Ovary (tissue), 3 donors: ENCODE data around the gene INF2.

Source experiments
- EP300 ChIP-seq: sonication (generic); formaldehyde crosslinking; IDR thresholded peaks from one replicate; pipeline ENCODE4 v1.6.1; 2017; ENCODE audit warnings: antibody characterized with exemption
- POLR2A ChIP-seq: fragments of 450-650 bp; IDR thresholded peaks from one replicate; pipeline ENCODE4 v1.6.1; 2017; ENCODE audit warnings: antibody characterized with exemption, mild to moderate bottlenecking, moderate library complexity
- TF ChIP-seq, protein P1 (sequence below), 3 donors: fragments of 450-650 bp in 2 of 3; fragments of 200-600 bp in 1 of 3; IDR thresholded peaks; one replicate each; pipeline versions ENCODE4 v1.5.1 to v1.8.0; 2016 to 2022; ENCODE audit warnings: antibody characterized with exemption in 3 of 3, mild to moderate bottlenecking in 1 of 3
- donor health status: DM: no; HTN: no; CAD: no.

DNA sequence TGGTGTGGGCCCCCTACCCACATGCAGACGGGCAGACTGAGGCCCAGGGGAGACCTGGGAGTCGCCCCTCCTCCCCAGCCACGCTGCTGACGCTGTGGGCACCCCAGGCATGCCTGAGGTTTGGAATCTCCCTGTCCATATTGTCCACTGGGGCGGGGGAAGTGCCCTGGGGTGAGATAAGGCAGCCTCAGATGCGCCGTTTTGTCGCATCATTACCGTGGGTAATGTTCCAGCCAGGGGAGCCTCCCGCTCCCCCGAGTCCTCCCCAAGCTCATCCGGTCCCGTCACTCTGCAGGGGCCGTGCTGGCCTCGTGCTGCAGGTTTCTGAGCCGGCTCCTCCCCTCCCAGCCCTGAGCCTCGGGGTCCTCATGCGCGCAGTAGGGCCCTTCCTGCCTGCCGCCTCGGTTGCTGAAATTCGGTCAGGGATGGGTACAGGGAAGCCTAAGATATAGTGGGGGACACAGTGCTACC, 11.4 kb downstream of the INF2 start:
- TF ChIP-seq POLR2A (no peak), EP300 (no peak)
- TF ChIP-seq, protein P1, sequence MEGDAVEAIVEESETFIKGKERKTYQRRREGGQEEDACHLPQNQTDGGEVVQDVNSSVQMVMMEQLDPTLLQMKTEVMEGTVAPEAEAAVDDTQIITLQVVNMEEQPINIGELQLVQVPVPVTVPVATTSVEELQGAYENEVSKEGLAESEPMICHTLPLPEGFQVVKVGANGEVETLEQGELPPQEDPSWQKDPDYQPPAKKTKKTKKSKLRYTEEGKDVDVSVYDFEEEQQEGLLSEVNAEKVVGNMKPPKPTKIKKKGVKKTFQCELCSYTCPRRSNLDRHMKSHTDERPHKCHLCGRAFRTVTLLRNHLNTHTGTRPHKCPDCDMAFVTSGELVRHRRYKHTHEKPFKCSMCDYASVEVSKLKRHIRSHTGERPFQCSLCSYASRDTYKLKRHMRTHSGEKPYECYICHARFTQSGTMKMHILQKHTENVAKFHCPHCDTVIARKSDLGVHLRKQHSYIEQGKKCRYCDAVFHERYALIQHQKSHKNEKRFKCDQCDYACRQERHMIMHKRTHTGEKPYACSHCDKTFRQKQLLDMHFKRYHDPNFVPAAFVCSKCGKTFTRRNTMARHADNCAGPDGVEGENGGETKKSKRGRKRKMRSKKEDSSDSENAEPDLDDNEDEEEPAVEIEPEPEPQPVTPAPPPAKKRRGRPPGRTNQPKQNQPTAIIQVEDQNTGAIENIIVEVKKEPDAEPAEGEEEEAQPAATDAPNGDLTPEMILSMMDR (IDR thresholded peaks at IDR 0.05): no peak
